Measurements from ENCODE around the gene RCN2. TPM values are rescaled to one million over a fixed set of nuclear protein-coding genes. Genes with fewer than 3 reads are reported as not detected.

Gene RCN2
- total and polyA plus RNA-seq, 2 of the 13 experiments (the other 11 are each of a cell fraction or from before 2014, with no cell fraction given): 84.4 to 89.0 TPM

DNA sequence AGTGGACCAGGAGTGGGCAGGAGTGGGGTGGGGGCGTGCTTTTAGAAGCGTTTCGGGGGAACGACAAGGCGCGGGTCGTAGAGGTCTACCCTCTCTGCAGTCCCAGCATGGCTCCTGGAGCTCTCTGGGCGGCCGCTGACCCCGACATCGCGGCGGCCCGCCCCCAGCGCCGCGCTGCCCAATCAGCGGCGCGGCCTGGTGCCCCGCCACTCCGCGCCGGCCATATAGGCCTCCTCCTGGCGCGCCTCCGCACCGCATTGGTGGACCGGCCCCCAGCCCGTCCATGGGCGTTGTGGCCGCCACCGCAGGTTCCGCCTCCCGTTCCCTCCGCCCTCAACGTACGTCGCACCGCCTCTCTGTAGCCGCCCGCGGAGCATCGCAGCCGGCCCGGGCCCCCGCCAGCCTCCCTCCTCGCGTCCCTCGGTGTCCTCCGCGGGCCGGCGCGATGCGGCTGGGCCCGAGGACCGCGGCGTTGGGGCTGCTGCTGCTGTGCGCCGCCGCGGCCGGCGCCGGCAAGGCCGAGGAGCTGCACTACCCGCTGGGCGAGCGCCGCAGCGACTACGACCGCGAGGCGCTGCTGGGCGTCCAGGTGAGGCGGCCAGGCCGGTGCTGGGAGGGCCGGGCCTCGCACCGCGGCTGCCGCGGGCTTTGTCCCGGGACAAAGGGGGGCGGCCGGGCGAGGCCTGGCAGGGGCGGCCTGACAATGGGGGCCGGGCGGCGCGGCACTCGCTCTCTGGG lies at the start of gene RCN2 (continued):
- TF ChIP-seq, protein P1, sequence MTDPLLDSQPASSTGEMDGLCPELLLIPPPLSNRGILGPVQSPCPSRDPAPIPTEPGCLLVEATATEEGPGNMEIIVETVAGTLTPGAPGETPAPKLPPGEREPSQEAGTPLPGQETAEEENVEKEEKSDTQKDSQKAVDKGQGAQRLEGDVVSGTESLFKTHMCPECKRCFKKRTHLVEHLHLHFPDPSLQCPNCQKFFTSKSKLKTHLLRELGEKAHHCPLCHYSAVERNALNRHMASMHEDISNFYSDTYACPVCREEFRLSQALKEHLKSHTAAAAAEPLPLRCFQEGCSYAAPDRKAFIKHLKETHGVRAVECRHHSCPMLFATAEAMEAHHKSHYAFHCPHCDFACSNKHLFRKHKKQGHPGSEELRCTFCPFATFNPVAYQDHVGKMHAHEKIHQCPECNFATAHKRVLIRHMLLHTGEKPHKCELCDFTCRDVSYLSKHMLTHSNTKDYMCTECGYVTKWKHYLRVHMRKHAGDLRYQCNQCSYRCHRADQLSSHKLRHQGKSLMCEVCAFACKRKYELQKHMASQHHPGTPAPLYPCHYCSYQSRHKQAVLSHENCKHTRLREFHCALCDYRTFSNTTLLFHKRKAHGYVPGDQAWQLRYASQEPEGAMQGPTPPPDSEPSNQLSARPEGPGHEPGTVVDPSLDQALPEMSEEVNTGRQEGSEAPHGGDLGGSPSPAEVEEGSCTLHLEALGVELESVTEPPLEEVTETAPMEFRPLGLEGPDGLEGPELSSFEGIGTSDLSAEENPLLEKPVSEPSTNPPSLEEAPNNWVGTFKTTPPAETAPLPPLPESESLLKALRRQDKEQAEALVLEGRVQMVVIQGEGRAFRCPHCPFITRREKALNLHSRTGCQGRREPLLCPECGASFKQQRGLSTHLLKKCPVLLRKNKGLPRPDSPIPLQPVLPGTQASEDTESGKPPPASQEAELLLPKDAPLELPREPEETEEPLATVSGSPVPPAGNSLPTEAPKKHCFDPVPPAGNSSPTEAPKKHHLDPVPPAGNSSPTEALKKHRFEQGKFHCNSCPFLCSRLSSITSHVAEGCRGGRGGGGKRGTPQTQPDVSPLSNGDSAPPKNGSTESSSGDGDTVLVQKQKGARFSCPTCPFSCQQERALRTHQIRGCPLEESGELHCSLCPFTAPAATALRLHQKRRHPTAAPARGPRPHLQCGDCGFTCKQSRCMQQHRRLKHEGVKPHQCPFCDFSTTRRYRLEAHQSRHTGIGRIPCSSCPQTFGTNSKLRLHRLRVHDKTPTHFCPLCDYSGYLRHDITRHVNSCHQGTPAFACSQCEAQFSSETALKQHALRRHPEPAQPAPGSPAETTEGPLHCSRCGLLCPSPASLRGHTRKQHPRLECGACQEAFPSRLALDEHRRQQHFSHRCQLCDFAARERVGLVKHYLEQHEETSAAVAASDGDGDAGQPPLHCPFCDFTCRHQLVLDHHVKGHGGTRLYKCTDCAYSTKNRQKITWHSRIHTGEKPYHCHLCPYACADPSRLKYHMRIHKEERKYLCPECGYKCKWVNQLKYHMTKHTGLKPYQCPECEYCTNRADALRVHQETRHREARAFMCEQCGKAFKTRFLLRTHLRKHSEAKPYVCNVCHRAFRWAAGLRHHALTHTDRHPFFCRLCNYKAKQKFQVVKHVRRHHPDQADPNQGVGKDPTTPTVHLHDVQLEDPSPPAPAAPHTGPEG (CRISPR knock-in tag; IDR thresholded peaks at IDR 0.05): no peak
- TF ChIP-seq SKI (IDR thresholded peaks at IDR 0.05; ENCODE audit: partially characterized antibody) (peak; percentile 19), PAWR (CRISPR knock-in tag; IDR thresholded peaks at IDR 0.05; ENCODE audit: borderline replicate concordance) (no peak), ZKSCAN5 (CRISPR knock-in tag; IDR thresholded peaks at IDR 0.05) (no peak), ZNF790 (CRISPR knock-in tag; IDR thresholded peaks at IDR 0.05; ENCODE audit: borderline replicate concordance) (peak; percentile 84; the same call in 1 of the 2 replicates), TP53 (CRISPR knock-in tag; conservative IDR thresholded peaks at IDR 0.05) (no peak), ZFX (CRISPR knock-in tag; IDR thresholded peaks at IDR 0.05; ENCODE audit: low read depth) (peak; percentile 92), MED13 (CRISPR knock-in tag; IDR thresholded peaks at IDR 0.05) (no peak), KAT7 (CRISPR knock-in tag; IDR thresholded peaks at IDR 0.05; ENCODE audit: borderline replicate concordance) (peak; percentile 66; the same call in 1 of the 2 replicates), ZNF234 (CRISPR knock-in tag; conservative IDR thresholded peaks at IDR 0.05) (no peak)
- TF ChIP-seq, protein P2, sequence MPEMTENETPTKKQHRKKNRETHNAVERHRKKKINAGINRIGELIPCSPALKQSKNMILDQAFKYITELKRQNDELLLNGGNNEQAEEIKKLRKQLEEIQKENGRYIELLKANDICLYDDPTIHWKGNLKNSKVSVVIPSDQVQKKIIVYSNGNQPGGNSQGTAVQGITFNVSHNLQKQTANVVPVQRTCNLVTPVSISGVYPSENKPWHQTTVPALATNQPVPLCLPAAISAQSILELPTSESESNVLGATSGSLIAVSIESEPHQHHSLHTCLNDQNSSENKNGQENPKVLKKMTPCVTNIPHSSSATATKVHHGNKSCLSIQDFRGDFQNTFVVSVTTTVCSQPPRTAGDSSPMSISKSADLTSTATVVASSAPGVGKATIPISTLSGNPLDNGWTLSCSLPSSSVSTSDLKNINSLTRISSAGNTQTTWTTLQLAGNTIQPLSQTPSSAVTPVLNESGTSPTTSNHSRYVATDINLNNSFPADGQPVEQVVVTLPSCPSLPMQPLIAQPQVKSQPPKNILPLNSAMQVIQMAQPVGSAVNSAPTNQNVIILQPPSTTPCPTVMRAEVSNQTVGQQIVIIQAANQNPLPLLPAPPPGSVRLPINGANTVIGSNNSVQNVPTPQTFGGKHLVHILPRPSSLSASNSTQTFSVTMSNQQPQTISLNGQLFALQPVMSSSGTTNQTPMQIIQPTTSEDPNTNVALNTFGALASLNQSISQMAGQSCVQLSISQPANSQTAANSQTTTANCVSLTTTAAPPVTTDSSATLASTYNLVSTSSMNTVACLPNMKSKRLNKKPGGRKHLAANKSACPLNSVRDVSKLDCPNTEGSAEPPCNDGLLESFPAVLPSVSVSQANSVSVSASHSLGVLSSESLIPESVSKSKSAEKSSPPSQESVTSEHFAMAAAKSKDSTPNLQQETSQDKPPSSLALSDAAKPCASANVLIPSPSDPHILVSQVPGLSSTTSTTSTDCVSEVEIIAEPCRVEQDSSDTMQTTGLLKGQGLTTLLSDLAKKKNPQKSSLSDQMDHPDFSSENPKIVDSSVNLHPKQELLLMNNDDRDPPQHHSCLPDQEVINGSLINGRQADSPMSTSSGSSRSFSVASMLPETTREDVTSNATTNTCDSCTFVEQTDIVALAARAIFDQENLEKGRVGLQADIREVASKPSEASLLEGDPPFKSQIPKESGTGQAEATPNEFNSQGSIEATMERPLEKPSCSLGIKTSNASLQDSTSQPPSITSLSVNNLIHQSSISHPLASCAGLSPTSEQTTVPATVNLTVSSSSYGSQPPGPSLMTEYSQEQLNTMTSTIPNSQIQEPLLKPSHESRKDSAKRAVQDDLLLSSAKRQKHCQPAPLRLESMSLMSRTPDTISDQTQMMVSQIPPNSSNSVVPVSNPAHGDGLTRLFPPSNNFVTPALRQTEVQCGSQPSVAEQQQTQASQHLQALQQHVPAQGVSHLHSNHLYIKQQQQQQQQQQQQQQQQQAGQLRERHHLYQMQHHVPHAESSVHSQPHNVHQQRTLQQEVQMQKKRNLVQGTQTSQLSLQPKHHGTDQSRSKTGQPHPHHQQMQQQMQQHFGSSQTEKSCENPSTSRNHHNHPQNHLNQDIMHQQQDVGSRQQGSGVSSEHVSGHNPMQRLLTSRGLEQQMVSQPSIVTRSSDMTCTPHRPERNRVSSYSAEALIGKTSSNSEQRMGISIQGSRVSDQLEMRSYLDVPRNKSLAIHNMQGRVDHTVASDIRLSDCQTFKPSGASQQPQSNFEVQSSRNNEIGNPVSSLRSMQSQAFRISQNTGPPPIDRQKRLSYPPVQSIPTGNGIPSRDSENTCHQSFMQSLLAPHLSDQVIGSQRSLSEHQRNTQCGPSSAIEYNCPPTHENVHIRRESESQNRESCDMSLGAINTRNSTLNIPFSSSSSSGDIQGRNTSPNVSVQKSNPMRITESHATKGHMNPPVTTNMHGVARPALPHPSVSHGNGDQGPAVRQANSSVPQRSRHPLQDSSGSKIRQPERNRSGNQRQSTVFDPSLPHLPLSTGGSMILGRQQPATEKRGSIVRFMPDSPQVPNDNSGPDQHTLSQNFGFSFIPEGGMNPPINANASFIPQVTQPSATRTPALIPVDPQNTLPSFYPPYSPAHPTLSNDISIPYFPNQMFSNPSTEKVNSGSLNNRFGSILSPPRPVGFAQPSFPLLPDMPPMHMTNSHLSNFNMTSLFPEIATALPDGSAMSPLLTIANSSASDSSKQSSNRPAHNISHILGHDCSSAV (CRISPR knock-in tag; IDR thresholded peaks at IDR 0.05; ENCODE audit: borderline replicate concordance): no peak
- TF ChIP-seq, protein P3, sequence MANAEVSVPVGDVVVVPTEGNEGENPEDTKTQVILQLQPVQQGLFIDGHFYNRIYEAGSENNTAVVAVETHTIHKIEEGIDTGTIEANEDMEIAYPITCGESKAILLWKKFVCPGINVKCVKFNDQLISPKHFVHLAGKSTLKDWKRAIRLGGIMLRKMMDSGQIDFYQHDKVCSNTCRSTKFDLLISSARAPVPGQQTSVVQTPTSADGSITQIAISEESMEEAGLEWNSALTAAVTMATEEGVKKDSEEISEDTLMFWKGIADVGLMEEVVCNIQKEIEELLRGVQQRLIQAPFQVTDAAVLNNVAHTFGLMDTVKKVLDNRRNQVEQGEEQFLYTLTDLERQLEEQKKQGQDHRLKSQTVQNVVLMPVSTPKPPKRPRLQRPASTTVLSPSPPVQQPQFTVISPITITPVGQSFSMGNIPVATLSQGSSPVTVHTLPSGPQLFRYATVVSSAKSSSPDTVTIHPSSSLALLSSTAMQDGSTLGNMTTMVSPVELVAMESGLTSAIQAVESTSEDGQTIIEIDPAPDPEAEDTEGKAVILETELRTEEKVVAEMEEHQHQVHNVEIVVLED (CRISPR knock-in tag; IDR thresholded peaks at IDR 0.05; ENCODE audit: borderline replicate concordance): peak; percentile 84
